Measurements from ENCODE around the gene MED27.

- TF ChIP-seq, protein P1, sequence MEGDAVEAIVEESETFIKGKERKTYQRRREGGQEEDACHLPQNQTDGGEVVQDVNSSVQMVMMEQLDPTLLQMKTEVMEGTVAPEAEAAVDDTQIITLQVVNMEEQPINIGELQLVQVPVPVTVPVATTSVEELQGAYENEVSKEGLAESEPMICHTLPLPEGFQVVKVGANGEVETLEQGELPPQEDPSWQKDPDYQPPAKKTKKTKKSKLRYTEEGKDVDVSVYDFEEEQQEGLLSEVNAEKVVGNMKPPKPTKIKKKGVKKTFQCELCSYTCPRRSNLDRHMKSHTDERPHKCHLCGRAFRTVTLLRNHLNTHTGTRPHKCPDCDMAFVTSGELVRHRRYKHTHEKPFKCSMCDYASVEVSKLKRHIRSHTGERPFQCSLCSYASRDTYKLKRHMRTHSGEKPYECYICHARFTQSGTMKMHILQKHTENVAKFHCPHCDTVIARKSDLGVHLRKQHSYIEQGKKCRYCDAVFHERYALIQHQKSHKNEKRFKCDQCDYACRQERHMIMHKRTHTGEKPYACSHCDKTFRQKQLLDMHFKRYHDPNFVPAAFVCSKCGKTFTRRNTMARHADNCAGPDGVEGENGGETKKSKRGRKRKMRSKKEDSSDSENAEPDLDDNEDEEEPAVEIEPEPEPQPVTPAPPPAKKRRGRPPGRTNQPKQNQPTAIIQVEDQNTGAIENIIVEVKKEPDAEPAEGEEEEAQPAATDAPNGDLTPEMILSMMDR (tag by site-specific recombination; IDR thresholded peaks at IDR 0.05), result no peak
- no peak for TF ChIP-seq PATZ1 (tag by site-specific recombination; IDR thresholded peaks at IDR 0.05)
- no peak for TF ChIP-seq ZNF423 (tag by site-specific recombination; IDR thresholded peaks at IDR 0.05)
- TF ChIP-seq ZNF830 (tag by site-specific recombination; IDR thresholded peaks at IDR 0.05; ENCODE audit: low read depth), result no peak
- TF ChIP-seq YY1 (tag by site-specific recombination; IDR thresholded peaks at IDR 0.05), result no peak
- no peak for TF ChIP-seq SP2 (tag by site-specific recombination; IDR thresholded peaks at IDR 0.05)
- TF ChIP-seq PBX3 (CRISPR knock-in tag; IDR thresholded peaks at IDR 0.05), result no peak
- TF ChIP-seq KLF8 (tag by site-specific recombination; IDR thresholded peaks at IDR 0.05), result no peak
- no peak for TF ChIP-seq ZBTB26 (tag by site-specific recombination; optimal IDR thresholded peaks at IDR 0.05)
- TF ChIP-seq, protein P2, sequence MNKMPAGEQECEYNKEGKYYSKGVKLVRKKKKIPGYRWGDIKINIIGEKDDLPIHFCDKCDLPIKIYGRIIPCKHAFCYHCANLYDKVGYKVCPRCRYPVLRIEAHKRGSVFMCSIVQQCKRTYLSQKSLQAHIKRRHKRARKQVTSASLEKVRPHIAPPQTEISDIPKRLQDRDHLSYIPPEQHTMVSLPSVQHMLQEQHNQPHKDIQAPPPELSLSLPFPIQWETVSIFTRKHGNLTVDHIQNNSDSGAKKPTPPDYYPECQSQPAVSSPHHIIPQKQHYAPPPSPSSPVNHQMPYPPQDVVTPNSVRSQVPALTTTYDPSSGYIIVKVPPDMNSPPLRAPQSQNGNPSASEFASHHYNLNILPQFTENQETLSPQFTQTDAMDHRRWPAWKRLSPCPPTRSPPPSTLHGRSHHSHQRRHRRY (tag by site-specific recombination; IDR thresholded peaks at IDR 0.05), result no peak
Measured at GRCh38 chr9:131874916-131875670, 204.6 kb downstream of the MED27 start.

Data from HEK293 (cell line).